SKM-1 treated with dmso at 0.1 percent for 144 hours (cell line): ENCODE results near the gene MC4R.
"Not testable (repeated sequence)": the region's sequence is repeated elsewhere in the genome, so short reads cannot be mapped to it uniquely, and the experiment has no call there.

ENCODE experiments used
- DNase-seq: peaks from one replicate; lab custom pipeline; 2025; ENCODE audit not compliant: unreplicated experiment; lab: John Stamatoyannopoulos, UW

Gene MC4R

GRCh38 chr18:60372596-60372995, at the start of gene MC4R:
MC4R (minus strand) TSS chr18:60372775; CDS start chr18:60372349, 426 bp downstream.
- DNase-seq, result no peak

- not testable (repeated sequence) for DNase-seq
Observed at GRCh38 chr18:60422306-60422705, 49.7 kb upstream of the MC4R start.

DNA sequence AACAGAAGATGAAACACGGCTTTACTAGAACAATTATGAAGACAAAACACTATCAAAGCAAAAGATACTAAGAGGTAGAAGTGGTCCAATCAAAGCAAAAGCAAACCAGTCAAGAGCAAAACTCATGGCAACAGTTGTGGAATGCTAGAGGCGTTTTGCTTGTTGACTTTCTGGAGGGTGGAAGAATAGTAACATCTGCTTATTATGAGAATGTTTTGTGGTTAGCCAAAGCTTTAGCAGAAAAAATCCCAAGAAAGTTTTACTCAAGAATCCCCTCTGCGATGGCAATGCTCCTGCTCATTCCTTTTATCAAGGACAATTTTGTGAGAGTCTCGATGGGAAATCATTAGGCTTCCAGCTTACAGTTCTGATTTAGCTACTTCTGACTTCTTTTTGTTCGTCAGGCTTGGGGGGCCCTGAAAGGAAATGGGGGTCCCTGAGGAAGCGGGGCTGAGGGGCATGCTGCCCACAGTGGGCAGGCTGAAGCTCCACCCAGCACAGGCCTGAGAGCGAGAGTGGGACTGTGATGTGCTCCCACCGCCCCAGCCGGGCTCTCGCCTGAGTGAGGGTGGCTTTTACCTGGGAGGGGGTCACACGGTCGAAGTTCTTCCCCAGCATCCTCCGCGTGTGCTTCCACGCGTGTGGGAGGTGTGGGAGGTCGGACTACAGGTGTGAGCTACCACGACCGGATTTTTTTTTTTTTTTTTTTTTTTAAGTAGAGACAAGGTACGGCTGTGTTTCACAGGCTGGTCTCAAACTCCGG, 49.0 kb upstream of the MC4R start:
- DNase-seq, result no peak

DNA sequence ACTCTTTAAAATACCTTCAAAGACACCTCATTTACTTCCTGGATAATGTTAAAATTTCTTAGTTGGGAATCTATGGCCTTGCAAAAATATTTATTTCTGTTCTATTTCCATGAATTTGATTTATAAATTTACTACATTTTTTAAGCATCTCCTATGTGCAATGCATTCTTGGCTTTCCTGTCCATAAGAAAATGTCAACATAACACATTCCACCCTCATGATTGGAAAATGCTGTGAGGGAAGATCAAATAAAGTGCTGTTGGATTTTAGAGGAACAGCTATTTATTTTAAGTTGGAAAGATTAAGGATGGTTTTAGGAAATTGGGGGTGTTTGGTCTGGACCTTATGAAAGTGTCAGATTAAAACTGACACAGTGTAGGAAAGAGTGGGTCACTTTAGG, 45.4 kb upstream of the MC4R start:
- DNase-seq, result no peak

- DNase-seq, result no peak
Observed at GRCh38 chr18:60413944-60414547, 41.5 kb upstream of the MC4R start.

DNA sequence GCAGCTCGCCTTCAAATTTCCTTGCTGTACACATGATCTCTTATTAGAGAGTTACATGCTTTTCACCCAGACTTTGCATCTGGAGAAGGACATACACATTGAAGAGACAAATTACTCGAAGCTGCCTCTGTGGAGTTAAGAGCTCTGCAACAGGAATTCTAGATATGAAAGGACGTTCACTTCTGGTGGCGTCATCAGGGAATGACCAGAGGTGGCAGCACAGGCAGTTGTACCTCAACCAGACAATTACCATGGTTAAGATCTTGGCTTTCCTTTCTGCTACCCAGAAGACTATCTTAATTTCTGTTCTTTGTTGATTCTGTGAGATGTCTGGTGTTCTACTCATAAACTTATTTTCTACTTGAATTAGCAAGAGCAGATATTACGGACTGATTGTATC, 39.1 kb upstream of the MC4R start:
- no peak for DNase-seq

DNA sequence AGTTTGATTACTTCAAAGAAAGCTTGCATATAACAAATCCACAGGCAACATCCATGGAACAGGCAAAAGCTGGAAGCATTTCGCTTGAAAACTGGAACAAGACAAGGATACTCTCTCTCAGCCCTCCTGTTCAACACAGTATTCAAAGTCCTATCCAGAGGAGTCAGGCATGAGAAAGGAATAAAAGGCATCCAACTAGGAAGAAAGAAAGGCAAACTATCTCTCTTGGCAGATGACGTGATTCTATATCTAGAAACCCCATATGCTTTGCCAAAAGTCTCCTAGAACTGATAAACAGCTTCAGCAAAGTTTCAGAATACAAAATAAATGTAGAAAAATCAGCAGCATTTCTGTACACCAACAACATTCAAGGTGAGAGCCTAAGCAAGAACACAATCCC, 34.1 kb upstream of the MC4R start:
- DNase-seq, result no peak

DNA sequence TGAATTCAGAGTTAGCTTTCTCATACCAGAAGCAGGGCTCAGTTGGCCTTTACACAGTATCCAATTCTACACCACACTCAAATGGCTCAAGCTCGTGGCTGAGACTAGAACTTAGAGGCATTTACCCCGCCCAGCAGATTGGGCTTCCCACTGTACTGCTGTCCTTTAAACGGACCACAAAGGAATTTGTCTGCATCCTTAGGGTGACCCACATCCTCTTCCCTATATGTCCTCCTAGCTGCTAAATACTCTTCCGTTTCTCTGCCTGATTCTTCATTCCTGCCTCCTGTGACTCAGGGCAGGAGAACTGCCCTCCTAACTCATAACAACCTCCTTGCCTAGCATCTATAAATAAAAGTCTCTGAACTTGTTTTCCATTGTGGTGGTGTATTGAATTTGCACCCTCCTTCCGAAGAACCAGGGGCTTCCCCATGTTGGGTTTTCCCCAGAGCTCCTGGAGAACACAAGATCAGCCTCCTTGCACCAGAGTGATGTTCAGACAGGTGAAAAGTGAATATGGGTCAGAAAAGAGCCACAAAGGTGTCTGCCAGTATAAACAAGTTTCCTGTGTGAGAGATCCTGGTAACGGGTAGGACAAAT, 32.0 kb upstream of the MC4R start:
- DNase-seq, result no peak

DNA sequence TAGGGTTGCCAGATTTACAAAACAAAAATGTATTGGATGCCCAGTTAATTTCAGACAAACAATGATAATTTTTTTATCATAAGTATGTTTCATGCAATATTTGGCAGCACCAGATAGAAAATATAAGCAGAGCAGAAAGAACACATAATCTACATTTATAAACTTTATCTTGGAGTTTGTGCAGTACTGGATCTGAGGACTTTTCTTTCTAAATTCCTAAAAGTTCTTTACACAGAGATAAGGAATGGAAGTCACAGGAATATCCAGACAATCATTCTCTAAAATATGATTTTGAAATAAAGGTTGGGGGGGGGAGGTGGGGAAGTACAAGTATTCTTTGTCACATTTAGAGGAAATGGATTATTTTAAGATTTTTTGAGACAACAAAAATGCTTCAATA, 28.8 kb upstream of the MC4R start:
- DNase-seq, result no peak

GRCh38 chr18:60391571-60392226, 19.1 kb upstream of the MC4R start:
- no peak for DNase-seq

- no peak for DNase-seq
Observed at GRCh38 chr18:60389314-60389713, 16.7 kb upstream of the MC4R start.

- DNase-seq, result no peak
Observed at GRCh38 chr18:60385693-60386092, 13.1 kb upstream of the MC4R start.

- DNase-seq, result no peak
Observed at GRCh38 chr18:60383893-60384292, 11.3 kb upstream of the MC4R start.

- DNase-seq, result no peak
Observed at GRCh38 chr18:60377778-60378469, 5.3 kb upstream of the MC4R start.

DNA sequence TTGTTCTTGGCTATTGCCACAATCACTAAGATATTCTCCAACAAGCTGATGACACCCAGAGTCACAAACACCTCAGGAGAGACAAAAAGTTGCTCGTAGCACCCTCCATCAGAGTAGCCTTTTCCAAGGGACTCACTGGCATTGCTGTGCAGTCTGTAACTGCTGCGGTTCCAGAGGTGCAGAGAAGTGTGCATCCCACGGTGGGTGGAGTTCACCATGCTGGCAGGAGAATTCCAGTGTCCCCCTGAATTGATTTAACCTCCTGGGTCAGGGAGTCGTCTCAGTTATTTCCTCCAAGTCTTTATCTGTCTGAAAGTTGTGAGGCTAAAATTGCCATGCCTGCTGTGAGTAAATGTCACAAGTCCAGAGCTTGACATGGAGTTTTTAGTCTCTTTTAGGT, 443 bp downstream of the MC4R start:
- DNase-seq, result no peak

DNA sequence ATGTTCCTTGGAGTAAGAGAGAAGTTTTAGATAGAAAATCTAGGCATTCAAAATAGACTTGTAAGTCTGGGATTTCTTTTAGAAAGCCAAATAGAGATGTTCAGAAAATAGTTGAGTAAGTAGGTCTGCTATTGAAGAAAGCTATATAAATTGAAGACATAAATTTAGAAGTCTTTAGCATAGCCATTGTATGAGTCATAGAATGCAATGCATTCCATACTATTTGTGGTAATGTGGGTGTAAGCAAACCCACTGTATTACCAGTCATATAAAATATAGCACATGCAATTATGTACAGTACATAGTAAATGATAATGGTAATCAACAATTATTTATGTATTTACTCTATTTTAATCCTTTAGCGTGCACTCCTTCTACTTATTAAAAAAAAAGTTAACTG, 14.1 kb downstream of the MC4R start:
- DNase-seq, result no peak

- DNase-seq, result no peak
Observed at GRCh38 chr18:60350941-60351340, 21.6 kb downstream of the MC4R start.

DNA sequence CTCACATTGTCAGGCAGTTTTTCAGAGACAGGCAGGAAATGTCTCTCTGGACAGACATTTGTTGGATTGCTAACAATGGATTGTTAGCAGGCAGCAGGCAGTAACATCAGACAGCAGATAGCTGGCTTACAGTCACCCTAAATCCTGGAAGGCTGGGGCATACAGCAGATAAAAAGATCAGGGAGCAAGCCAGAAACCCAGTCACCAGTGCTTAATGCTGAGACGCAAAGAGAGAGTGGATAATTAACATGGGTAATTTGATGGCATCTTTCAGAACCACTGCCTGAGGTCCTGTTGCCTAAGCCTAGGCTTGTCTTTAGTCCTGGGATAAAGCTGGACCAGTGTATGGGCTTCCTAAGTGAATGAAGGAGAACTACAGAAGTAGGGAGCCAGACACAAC, 22.4 kb downstream of the MC4R start:
- DNase-seq, result no peak

GRCh38 chr18:60347526-60348045, 25.0 kb downstream of the MC4R start:
- DNase-seq, result no peak

GRCh38 chr18:60339018-60339417, 33.6 kb downstream of the MC4R start:
- DNase-seq, result no peak

- DNase-seq, result no peak
Observed at GRCh38 chr18:60331890-60332289, 40.7 kb downstream of the MC4R start.
